ENCODE results near the gene ZCCHC18. TPM values are rescaled to one million over a fixed set of nuclear protein-coding genes. Genes with fewer than 3 reads are reported as not detected.

The ZCCHC18 gene
- total RNA-seq, 1 experiment from 2014 or later, result not detected

DNA sequence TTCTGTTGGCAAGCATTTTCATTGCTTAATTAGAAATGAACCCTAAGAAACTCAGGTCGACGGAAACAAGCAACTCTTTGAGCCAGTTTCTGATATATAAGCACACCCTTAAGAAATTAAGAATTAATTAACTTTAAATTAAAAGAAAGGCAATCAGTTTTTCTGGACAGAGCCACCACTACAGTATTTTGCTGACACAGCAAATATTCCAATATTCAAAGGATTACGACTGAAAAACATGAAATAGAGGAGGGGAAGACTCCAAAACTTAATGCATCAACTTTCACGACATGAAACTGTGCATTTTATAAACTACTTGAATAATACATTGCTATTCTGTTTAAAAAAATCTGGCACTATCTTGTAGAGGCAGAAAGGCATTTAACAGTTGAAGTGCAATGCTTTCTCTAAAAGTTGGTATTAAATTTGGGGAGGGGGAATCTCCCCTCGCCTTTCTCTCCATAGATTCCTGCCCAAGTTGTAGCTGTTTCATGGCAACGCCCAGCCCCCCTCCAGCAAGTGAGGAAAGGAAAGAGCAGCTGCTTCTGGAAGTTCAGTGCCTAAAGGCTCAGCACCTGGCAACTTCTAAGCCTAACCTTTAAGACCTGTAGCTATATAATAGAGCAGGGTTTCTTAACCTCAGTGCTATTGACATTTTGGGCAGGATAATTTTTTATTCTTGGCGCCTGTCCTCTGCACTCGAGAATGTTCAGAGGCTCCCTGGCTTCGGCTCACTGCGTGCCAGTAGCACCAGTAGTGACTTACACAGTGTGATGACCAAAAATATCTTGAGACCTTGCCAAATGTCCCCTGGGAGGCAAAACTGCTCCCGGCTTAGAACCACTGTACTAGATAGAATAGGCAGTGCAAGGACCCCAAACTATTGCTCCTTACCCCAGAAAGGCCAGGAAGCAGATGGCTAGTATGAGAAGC, 6.7 kb upstream of the ZCCHC18 start:
- H3K36me3 ChIP-seq (ENCODE audit: control insufficient read depth in 1 of 2, insufficient read depth in 2 of 2, low read length in 2 of 2), result no peaks in the 10 kb centered on the region
- H3K27ac ChIP-seq (ENCODE audit: low read depth, low read length), result no peak overlapping the region
- H3K4me3 ChIP-seq (replicated peaks in 1 of 2; ENCODE audit: low read depth in 1 of 2, low read length in 2 of 2), result no peak overlapping the region
- BruUV-seq (replicated peaks), result no TSS peak
- peaks cover 11% of the 10 kb centered on the region for H3K27me3 ChIP-seq (ENCODE audit: insufficient read depth, low read length)
- no peak overlapping the region for H3K9ac ChIP-seq (ENCODE audit: low read length)
- no peak overlapping the region for H2AFZ ChIP-seq (ENCODE audit: low read depth, low read length, poor library complexity, severe bottlenecking)
- intact Hi-C loops (cut with micrococcal nuclease), result no loop called here
- H3K79me2 ChIP-seq (ENCODE audit: insufficient read depth, low read length), result no peaks in the 10 kb centered on the region
- no peaks in the 10 kb centered on the region for H3K9me2 ChIP-seq (ENCODE audit: insufficient read depth)
- no peaks in the 10 kb centered on the region for H4K20me1 ChIP-seq (ENCODE audit: insufficient read depth)
- no peaks in the 10 kb centered on the region for H3K4me1 ChIP-seq (ENCODE audit: control insufficient read depth in 1 of 2, insufficient read depth in 2 of 2, low read length in 2 of 2)
- ChIA-PET POLR2A (no interaction called here), CTCF (no interaction called here), RAD21 (ENCODE audit: low non-redundant PET in 1 of 2, low total read pairs in 2 of 2, uncharacterized antibody in 2 of 2, unreplicated experiment in 2 of 2) (no interaction called here)
- H3K9me3 ChIP-seq (ENCODE audit: control insufficient read depth in 1 of 2, insufficient read depth in 1 of 2, low read depth in 1 of 2, low read length in 2 of 2), result no peaks in the 10 kb centered on the region
- DNase-seq (ENCODE audit: low read depth, low spot score) (no peak), ATAC-seq (no peak)
- TF ChIP-seq, protein P1, sequence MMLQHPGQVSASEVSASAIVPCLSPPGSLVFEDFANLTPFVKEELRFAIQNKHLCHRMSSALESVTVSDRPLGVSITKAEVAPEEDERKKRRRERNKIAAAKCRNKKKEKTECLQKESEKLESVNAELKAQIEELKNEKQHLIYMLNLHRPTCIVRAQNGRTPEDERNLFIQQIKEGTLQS (IDR thresholded peaks at IDR 0.05), result no peak
- no peak overlapping the region for H3K4me2 ChIP-seq (ENCODE audit: low read length)

GRCh38 chrX:104108955-104109354, 3.4 kb upstream of the ZCCHC18 start:
- H3K4me2 ChIP-seq (ENCODE audit: low read length), result no peak overlapping the region
- ATAC-seq (no peak), DNase-seq (ENCODE audit: low read depth, low spot score) (no peak)
- no peaks in the 10 kb centered on the region for H3K36me3 ChIP-seq (ENCODE audit: control insufficient read depth in 1 of 2, insufficient read depth in 2 of 2, low read length in 2 of 2)
- H3K27ac ChIP-seq (ENCODE audit: low read depth, low read length), result no peak overlapping the region
- ChIA-PET RAD21 (ENCODE audit: low non-redundant PET in 1 of 2, low total read pairs in 2 of 2, uncharacterized antibody in 2 of 2, unreplicated experiment in 2 of 2) (no interaction called here), CTCF (no interaction called here), POLR2A (no interaction called here)
- H3K27me3 ChIP-seq (ENCODE audit: insufficient read depth, low read length), result peaks cover 3% of the 10 kb centered on the region; the same call in 1 of the 2 replicates
- no peaks in the 10 kb centered on the region for H3K4me1 ChIP-seq (ENCODE audit: control insufficient read depth in 1 of 2, insufficient read depth in 2 of 2, low read length in 2 of 2)
- H2AFZ ChIP-seq (ENCODE audit: low read depth, low read length, poor library complexity, severe bottlenecking), result no peak overlapping the region
- BruUV-seq (replicated peaks), result no TSS peak
- intact Hi-C loops (cut with micrococcal nuclease), result no loop called here
- no peak overlapping the region for H3K4me3 ChIP-seq (replicated peaks in 1 of 2; ENCODE audit: low read depth in 1 of 2, low read length in 2 of 2)
- no peaks in the 10 kb centered on the region for H3K9me2 ChIP-seq (ENCODE audit: insufficient read depth)
- H3K9me3 ChIP-seq (ENCODE audit: control insufficient read depth in 1 of 2, insufficient read depth in 1 of 2, low read depth in 1 of 2, low read length in 2 of 2), result no peaks in the 10 kb centered on the region
- H3K79me2 ChIP-seq (ENCODE audit: insufficient read depth, low read length), result no peaks in the 10 kb centered on the region
- no peak overlapping the region for H3K9ac ChIP-seq (ENCODE audit: low read length)
- no peaks in the 10 kb centered on the region for H4K20me1 ChIP-seq (ENCODE audit: insufficient read depth)
- TF ChIP-seq ZFX (IDR thresholded peaks at IDR 0.05), result no peak
- TF ChIP-seq CBX3 (IDR thresholded peaks at IDR 0.05; ENCODE audit: low read depth), result no peak
- TF ChIP-seq REST (IDR thresholded peaks at IDR 0.05; ENCODE audit: low read depth), result no peak
- no peak for TF ChIP-seq SRF (IDR thresholded peaks at IDR 0.05; ENCODE audit: low read depth)
- TF ChIP-seq FOSL1 (IDR thresholded peaks at IDR 0.05; ENCODE audit: low read depth), result no peak
- no peak for TF ChIP-seq EZH2 (IDR thresholded peaks at IDR 0.05)
- no peak for TF ChIP-seq CEBPB (IDR thresholded peaks at IDR 0.05; ENCODE audit: low read depth)
- TF ChIP-seq EGR1 (IDR thresholded peaks at IDR 0.05; ENCODE audit: low read depth), result no peak
- TF ChIP-seq RAD21 (IDR thresholded peaks at IDR 0.05; ENCODE audit: low read depth), result no peak
- no peak for TF ChIP-seq ZNF274 (IDR thresholded peaks at IDR 0.05; ENCODE audit: low read depth, low read length)
- TF ChIP-seq, protein P1 (IDR thresholded peaks at IDR 0.05), result no peak
- no peak for TF ChIP-seq SIN3A (IDR thresholded peaks at IDR 0.05; ENCODE audit: low read depth)
- no peak for TF ChIP-seq TCF7L2 (IDR thresholded peaks at IDR 0.05; ENCODE audit: borderline replicate concordance, extremely low read depth, insufficient read depth, insufficient read length)
- no peak for TF ChIP-seq EZH2phosphoT487 (IDR thresholded peaks at IDR 0.05; ENCODE audit: borderline replicate concordance)
- TF ChIP-seq SP1 (IDR thresholded peaks at IDR 0.05; ENCODE audit: low read depth), result no peak
- no peak for TF ChIP-seq YY1 (IDR thresholded peaks at IDR 0.05; ENCODE audit: extremely low read depth, insufficient replicate concordance, low read depth, low read length)
- TF ChIP-seq, protein P2, sequence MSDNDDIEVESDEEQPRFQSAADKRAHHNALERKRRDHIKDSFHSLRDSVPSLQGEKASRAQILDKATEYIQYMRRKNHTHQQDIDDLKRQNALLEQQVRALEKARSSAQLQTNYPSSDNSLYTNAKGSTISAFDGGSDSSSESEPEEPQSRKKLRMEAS (IDR thresholded peaks at IDR 0.05), result no peak
- TF ChIP-seq POLR2A (IDR thresholded peaks at IDR 0.05; ENCODE audit: borderline replicate concordance, extremely low read depth, insufficient read depth, insufficient read length), result no peak
